GM12878 (cell line): ENCODE results near the gene MGAT2. TPM values are rescaled to one million over a fixed set of nuclear protein-coding genes. Genes with fewer than 3 reads are reported as not detected.

Experiments used
- ATF7 ChIP-seq: fragments of 450-650 bp; IDR thresholded peaks from 2 replicates; pipeline ENCODE4 v1.6.1; 2016; ENCODE audit warnings: low read depth, mild to moderate bottlenecking
- BCL11A ChIP-seq: IDR thresholded peaks from 2 replicates; pipeline ENCODE4 v1.6.1; 2011; ENCODE audit warnings: low read depth, low read length
- EZH2 ChIP-seq: IDR thresholded peaks from 2 replicates; pipeline ENCODE4 v1.6.1; 2012; ENCODE audit warnings: low read depth, mild to moderate bottlenecking, control low read depth, inconsistent platforms, low read length, borderline replicate concordance; ENCODE audit not compliant: control insufficient read depth
- FOS ChIP-seq: IDR thresholded peaks from 3 replicates; pipeline ENCODE4 v1.6.1; 2011; ENCODE audit warnings: borderline replicate concordance; ENCODE audit not compliant: insufficient read length; ENCODE audit errors: extremely low read depth
- HDGF ChIP-seq: fragments of 450-650 bp; IDR thresholded peaks from 2 replicates; pipeline ENCODE4 v1.6.1; 2016; ENCODE audit warnings: antibody characterized with exemption
- HSF1 ChIP-seq: fragments of 150-350 bp; IDR thresholded peaks from 2 replicates; pipeline ENCODE4 v1.6.1; 2014; ENCODE audit warnings: mild to moderate bottlenecking, low read depth, low read length
- MYC ChIP-seq: IDR thresholded peaks from 2 replicates; pipeline ENCODE4 v1.6.1; 2011; ENCODE audit warnings: mild to moderate bottlenecking, low read length, moderate library complexity, inconsistent platforms; ENCODE audit not compliant: insufficient read depth, insufficient replicate concordance, insufficient read length, severe bottlenecking
- NFIC ChIP-seq: IDR thresholded peaks from 2 replicates; pipeline ENCODE4 v1.6.1; 2012; ENCODE audit warnings: low read depth, mild to moderate bottlenecking, inconsistent platforms, low read length, moderate library complexity
- NFXL1 ChIP-seq: fragments of 450-650 bp; IDR thresholded peaks from 2 replicates; pipeline ENCODE4 v1.6.1; 2017; ENCODE audit warnings: antibody characterized with exemption, mild to moderate bottlenecking, borderline replicate concordance
- NR2C1 ChIP-seq: fragments of 450-650 bp; IDR thresholded peaks from 2 replicates; pipeline ENCODE4 v1.6.1; 2017; ENCODE audit warnings: antibody characterized with exemption, mild to moderate bottlenecking, moderate library complexity
- RAD51 ChIP-seq: fragments of 450-650 bp; IDR thresholded peaks from 2 replicates; pipeline ENCODE4 v1.6.1; 2016; ENCODE audit warnings: moderate library complexity, mild to moderate bottlenecking, inconsistent platforms
- RCOR1 ChIP-seq: conservative IDR thresholded peaks from 2 replicates; pipeline ENCODE4 v1.6.1; 2012; ENCODE audit warnings: low read depth, low read length, improper control_type of control experiment
- SREBF1 ChIP-seq: IDR thresholded peaks from 2 replicates; pipeline ENCODE4 v1.6.1; 2012; ENCODE audit warnings: mild to moderate bottlenecking, low read length
- TCF12 ChIP-seq: IDR thresholded peaks from 2 replicates; pipeline ENCODE4 v1.6.1; 2011; ENCODE audit warnings: low read depth, mild to moderate bottlenecking, low read length
- TCF3 ChIP-seq: IDR thresholded peaks from 2 replicates; pipeline ENCODE4 v1.6.1; 2012; ENCODE audit warnings: low read depth, mild to moderate bottlenecking, low read length, borderline replicate concordance; ENCODE audit not compliant: insufficient read depth
- USF2 ChIP-seq: IDR thresholded peaks from 2 replicates; pipeline ENCODE4 v1.6.1; 2011; ENCODE audit warnings: low read depth, low read length, improper control_type of control experiment, borderline replicate concordance
- ZNF592 ChIP-seq: fragments of 450-650 bp; IDR thresholded peaks from 2 replicates; pipeline ENCODE4 v1.6.1; 2017; ENCODE audit warnings: mild to moderate bottlenecking, moderate library complexity
- ZSCAN29 ChIP-seq: fragments of 450-650 bp; IDR thresholded peaks from 2 replicates; pipeline ENCODE4 v1.6.1; 2017; ENCODE audit warnings: mild to moderate bottlenecking, moderate library complexity
- polyA plus RNA-seq, 11 experiments: library from polyadenylated mRNA; depleted of rRNA in 4 of 11; unstranded in 6 of 11; stranded (reverse) in 5 of 11; fragments of >200 nt; fragmentation: Nextera tagmentation in 4 of 11; fragmentation: Illumina TruSeq in 1 of 11; extraction: Ambion mirVana in 4 of 11; extraction: Trizol in 1 of 11; gene quantifications; 1 replicate in 1 of 11; 2 replicates in 10 of 11; pipeline versions ENCODE4 v1.2.1 to v1.2.3, GENCODE V29; 2011 to 2016; ENCODE audit warnings: inconsistent platforms in 2 of 11, missing spikeins in 2 of 11, low read depth in 1 of 11
- total RNA-seq, 4 experiments: library from RNA; depleted of rRNA in 3 of 4; stranded (reverse); fragments of >200 nt in 3 of 4; fragmentation: Illumina TruSeq in 1 of 4; extraction: Trizol in 1 of 4; gene quantifications; 2 replicates each; pipeline versions ENCODE4 v1.2.1 to v1.2.3, GENCODE V29; 2013 to 2021
- TF ChIP-seq, protein P1 (sequence below): fragments of 450-650 bp; IDR thresholded peaks from 2 replicates; pipeline ENCODE4 v1.6.1; 2016; ENCODE audit warnings: mild to moderate bottlenecking

MGAT2 gene
- total and polyA plus RNA-seq, 10 of the 15 experiments (the other 5 are each of a cell fraction or from before 2014, with no cell fraction given): 0.03 to 51.8 (median 38.0) TPM; not detected in 1

GRCh38 chr14:49585803-49586672 is 34.6 kb upstream of the MGAT2 start, which contains the start of gene RPS29 (continued):
- no peak for TF ChIP-seq USF2
- peak; percentile 74; the same call in 1 of the 2 replicates for TF ChIP-seq HDGF
- TF ChIP-seq RCOR1: no peak
- TF ChIP-seq NFIC: no peak
- TF ChIP-seq RAD51: no peak
- no peak for TF ChIP-seq TCF12
- TF ChIP-seq MYC: no peak
- no peak for TF ChIP-seq TCF3
- TF ChIP-seq EZH2: no peak
- no peak for TF ChIP-seq ZNF592
- TF ChIP-seq ATF7: peak; percentile 100
- no peak for TF ChIP-seq HSF1
- TF ChIP-seq NFXL1: no peak
- no peak for TF ChIP-seq BCL11A
- TF ChIP-seq, protein P1, sequence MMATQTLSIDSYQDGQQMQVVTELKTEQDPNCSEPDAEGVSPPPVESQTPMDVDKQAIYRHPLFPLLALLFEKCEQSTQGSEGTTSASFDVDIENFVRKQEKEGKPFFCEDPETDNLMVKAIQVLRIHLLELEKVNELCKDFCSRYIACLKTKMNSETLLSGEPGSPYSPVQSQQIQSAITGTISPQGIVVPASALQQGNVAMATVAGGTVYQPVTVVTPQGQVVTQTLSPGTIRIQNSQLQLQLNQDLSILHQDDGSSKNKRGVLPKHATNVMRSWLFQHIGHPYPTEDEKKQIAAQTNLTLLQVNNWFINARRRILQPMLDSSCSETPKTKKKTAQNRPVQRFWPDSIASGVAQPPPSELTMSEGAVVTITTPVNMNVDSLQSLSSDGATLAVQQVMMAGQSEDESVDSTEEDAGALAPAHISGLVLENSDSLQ: no peak
- no peak for TF ChIP-seq ZSCAN29
- TF ChIP-seq SREBF1: no peak
- no peak for TF ChIP-seq FOS
- no peak for TF ChIP-seq NR2C1
